H9 (cell line): ENCODE results near the gene ATG14. TPM values are rescaled to one million over a fixed set of nuclear protein-coding genes. Genes with fewer than 3 reads are reported as not detected.

ENCODE experiments used
- DNase-seq: peaks from one replicate; pipeline ENCODE4 v3.0.0-alpha.2; 2017
- H2AFZ ChIP-seq: one replicate; pipeline ENCODE4 v1.6.1; 2013; ENCODE audit warnings: mild to moderate bottlenecking, low read length, control low read depth, moderate library complexity
- H2AK5ac ChIP-seq: 2 replicates; pipeline ENCODE4 v1.6.1; 2013; ENCODE audit warnings: low read length, control low read depth, mixed read lengths; ENCODE audit not compliant: insufficient read length
- H2BK120ac ChIP-seq: one replicate; pipeline ENCODE4 v1.6.1; 2013; ENCODE audit warnings: low read depth, mild to moderate bottlenecking, low read length, control low read depth, inconsistent platforms; ENCODE audit not compliant: poor library complexity, severe bottlenecking
- H2BK12ac ChIP-seq: 2 replicates; pipeline ENCODE4 v1.6.1; 2013; ENCODE audit warnings: low read length, control low read depth, mixed read lengths, low read depth; ENCODE audit not compliant: insufficient read length
- H2BK15ac ChIP-seq: 2 replicates; pipeline ENCODE4 v1.6.1; 2013; ENCODE audit warnings: low read depth, low read length, control low read depth
- H2BK20ac ChIP-seq: one replicate; pipeline ENCODE4 v1.6.1; 2013; ENCODE audit warnings: low read depth, mild to moderate bottlenecking, low read length, control low read depth, inconsistent platforms; ENCODE audit not compliant: poor library complexity, severe bottlenecking
- H2BK5ac ChIP-seq: 2 replicates; pipeline ENCODE4 v1.6.1; 2013; ENCODE audit warnings: low read length, control low read depth, mixed read lengths; ENCODE audit not compliant: insufficient read length
- H3K14ac ChIP-seq: 2 replicates; pipeline ENCODE4 v1.6.1; 2013; ENCODE audit warnings: low read length, control low read depth; ENCODE audit not compliant: insufficient read depth
- H3K18ac ChIP-seq: 2 replicates; pipeline ENCODE4 v1.6.1; 2013; ENCODE audit warnings: low read depth, mild to moderate bottlenecking, mixed read lengths, low read length, control low read depth; ENCODE audit not compliant: insufficient read length
- H3K23ac ChIP-seq: 2 replicates; pipeline ENCODE4 v1.6.1; 2013; ENCODE audit warnings: low read length, control low read depth, mixed read lengths, low read depth; ENCODE audit not compliant: insufficient read length
- H3K23me2 ChIP-seq: 2 replicates; pipeline ENCODE4 v1.6.1; 2013; ENCODE audit warnings: low read depth, mild to moderate bottlenecking, mixed read lengths, low read length, control low read depth; ENCODE audit not compliant: insufficient read length, poor library complexity, severe bottlenecking
- H3K27ac ChIP-seq: 2 replicates; pipeline ENCODE4 v1.5.1; 2013; ENCODE audit warnings: low read length, control low read depth, mixed read lengths, low read depth; ENCODE audit not compliant: insufficient read length
- H3K27me3 ChIP-seq: 2 replicates; pipeline ENCODE4 v1.6.1; 2013; ENCODE audit warnings: low read length, control low read depth, inconsistent platforms; ENCODE audit not compliant: insufficient read depth
- H3K4ac ChIP-seq: 2 replicates; pipeline ENCODE4 v1.6.1; 2013; ENCODE audit warnings: low read depth, mild to moderate bottlenecking, control low read depth, inconsistent platforms, low read length, moderate library complexity
- H3K4me1 ChIP-seq: 2 replicates; pipeline ENCODE4 v1.6.1; 2013; ENCODE audit warnings: low read length, control low read depth, inconsistent platforms; ENCODE audit not compliant: insufficient read depth
- H3K4me2 ChIP-seq: 2 replicates; pipeline ENCODE4 v1.6.1; 2013; ENCODE audit warnings: low read length, control low read depth, mixed read lengths; ENCODE audit not compliant: insufficient read length, insufficient read depth
- H3K56ac ChIP-seq: 2 replicates; pipeline ENCODE4 v1.6.1; 2013; ENCODE audit warnings: low read depth, mild to moderate bottlenecking, mixed read lengths, low read length, control low read depth; ENCODE audit not compliant: insufficient read length
- H3K79me1 ChIP-seq: 2 replicates; pipeline ENCODE4 v1.6.1; 2013; ENCODE audit warnings: low read depth, mild to moderate bottlenecking, moderate library complexity, low read length, control low read depth, inconsistent platforms; ENCODE audit not compliant: insufficient read depth, poor library complexity, severe bottlenecking
- H3K79me2 ChIP-seq: 2 replicates; pipeline ENCODE4 v1.6.1; 2013; ENCODE audit warnings: low read length, control low read depth, inconsistent platforms; ENCODE audit not compliant: insufficient read depth
- H3K9ac ChIP-seq: 2 replicates; pipeline ENCODE4 v1.6.1; 2013; ENCODE audit warnings: low read length, control low read depth, mixed read lengths; ENCODE audit not compliant: insufficient read length; ENCODE audit errors: extremely low read depth
- H3K9me3 ChIP-seq: one replicate; pipeline ENCODE4 v1.6.1; 2013; ENCODE audit warnings: low read depth, low read length, inconsistent platforms; ENCODE audit not compliant: control insufficient read depth
- H3T11ph ChIP-seq: one replicate; pipeline ENCODE4 v1.6.1; 2013; ENCODE audit warnings: mild to moderate bottlenecking, low read length, control low read depth, inconsistent platforms
- H4K20me1 ChIP-seq: one replicate; pipeline ENCODE4 v1.6.1; 2013; ENCODE audit not compliant: control insufficient read depth, insufficient read length, insufficient read depth
- H4K5ac ChIP-seq: 2 replicates; pipeline ENCODE4 v1.6.1; 2013; ENCODE audit warnings: low read depth, mild to moderate bottlenecking, mixed read lengths, low read length, control low read depth; ENCODE audit not compliant: insufficient read length
- H4K8ac ChIP-seq: replicated peaks from 2 replicates; pipeline ENCODE4 v1.6.1; 2013; ENCODE audit warnings: low read length, control low read depth, mixed read lengths, low read depth; ENCODE audit not compliant: insufficient read length
- H4K91ac ChIP-seq: 2 replicates; pipeline ENCODE4 v1.6.1; 2013; ENCODE audit warnings: low read depth, mild to moderate bottlenecking, moderate library complexity, mixed read lengths, low read length, control low read depth; ENCODE audit not compliant: insufficient read length
- H3K27ac Mint-ChIP-seq, 3 experiments: 2 replicates in 2 of 3; 3 replicates in 1 of 3; pipeline ENCODE4 v1.8.0; 2020 to 2021; ENCODE audit warnings: mixed read lengths in 3 of 3, mild to moderate bottlenecking in 1 of 3, moderate library complexity in 1 of 3
- H3K27me3 Mint-ChIP-seq: 2 replicates; pipeline ENCODE4 v1.8.0; 2021; ENCODE audit warnings: low read depth, mild to moderate bottlenecking, moderate library complexity, mixed read lengths
- H3K36me3 Mint-ChIP-seq, 3 experiments: 2 replicates in 2 of 3; 3 replicates in 1 of 3; pipeline ENCODE4 v1.8.0; 2020 to 2021; ENCODE audit warnings: low read depth in 3 of 3, mixed read lengths in 3 of 3; ENCODE audit not compliant: insufficient read depth in 1 of 3
- H3K4me1 Mint-ChIP-seq, 2 experiments: 2 replicates each; pipeline ENCODE4 v1.8.0; 2020; ENCODE audit warnings: mixed read lengths in 2 of 2
- H3K4me3 Mint-ChIP-seq, 2 experiments: 2 replicates in 1 of 2; 3 replicates in 1 of 2; pipeline ENCODE4 v1.8.0; 2020 to 2021; ENCODE audit warnings: mild to moderate bottlenecking in 2 of 2, mixed read lengths in 2 of 2, moderate library complexity in 1 of 2
- H3K9me3 Mint-ChIP-seq, 2 experiments: 2 replicates in 1 of 2; 3 replicates in 1 of 2; pipeline ENCODE4 v1.8.0; 2020; ENCODE audit warnings: mild to moderate bottlenecking in 2 of 2, mixed read lengths in 2 of 2, moderate library complexity in 1 of 2
- total RNA-seq: library from RNA; stranded (reverse); gene quantifications from 2 replicates; pipeline ENCODE4 v1.2.1, GENCODE V29; 2021
- TF ChIP-seq, protein P1 (sequence below): fragments of 200-600 bp; sonication (generic); conservative IDR thresholded peaks from 3 replicates; pipeline ENCODE4 v1.8.0; 2021; ENCODE audit warnings: antibody characterized with exemption, mild to moderate bottlenecking

The ATG14 gene
- total RNA-seq, 1 experiment from 2014 or later, result 13.6 TPM

- H3K79me1 ChIP-seq, result peaks cover 2% of the 10 kb centered on the region
- peaks cover 4 to 15% of the 10 kb centered on the region in 2 experiments for H3K4me1 Mint-ChIP-seq
- no peaks in the 10 kb centered on the region for H4K20me1 ChIP-seq
- no peak overlapping the region for H4K91ac ChIP-seq
- no peak overlapping the region for H3K27ac ChIP-seq
- H3K9me3 Mint-ChIP-seq, result peaks cover 0 to 3% of the 10 kb centered on the region in 2 experiments; a peak in 1 of 5 replicates
- no peak overlapping the region for H3K56ac ChIP-seq
- H2BK12ac ChIP-seq, result no peak overlapping the region
- H2AK5ac ChIP-seq, result no peak overlapping the region
- H2BK15ac ChIP-seq, result no peak overlapping the region
- no peak overlapping the region for H2BK5ac ChIP-seq
- H3K23me2 ChIP-seq, result no peaks in the 10 kb centered on the region
- H3K23ac ChIP-seq, result no peak overlapping the region
- H3K27me3 ChIP-seq, result no peaks in the 10 kb centered on the region
- H3K36me3 Mint-ChIP-seq, result no peaks in the 10 kb centered on the region; a peak in 1 of 7 replicates
- H3K79me2 ChIP-seq, result no peaks in the 10 kb centered on the region
- no peaks in the 10 kb centered on the region for H3K27me3 Mint-ChIP-seq
- no peak overlapping the region for H3K4ac ChIP-seq
- H2BK20ac ChIP-seq, result no peak overlapping the region
- no peak overlapping the region for H4K8ac ChIP-seq
- TF ChIP-seq, protein P1, sequence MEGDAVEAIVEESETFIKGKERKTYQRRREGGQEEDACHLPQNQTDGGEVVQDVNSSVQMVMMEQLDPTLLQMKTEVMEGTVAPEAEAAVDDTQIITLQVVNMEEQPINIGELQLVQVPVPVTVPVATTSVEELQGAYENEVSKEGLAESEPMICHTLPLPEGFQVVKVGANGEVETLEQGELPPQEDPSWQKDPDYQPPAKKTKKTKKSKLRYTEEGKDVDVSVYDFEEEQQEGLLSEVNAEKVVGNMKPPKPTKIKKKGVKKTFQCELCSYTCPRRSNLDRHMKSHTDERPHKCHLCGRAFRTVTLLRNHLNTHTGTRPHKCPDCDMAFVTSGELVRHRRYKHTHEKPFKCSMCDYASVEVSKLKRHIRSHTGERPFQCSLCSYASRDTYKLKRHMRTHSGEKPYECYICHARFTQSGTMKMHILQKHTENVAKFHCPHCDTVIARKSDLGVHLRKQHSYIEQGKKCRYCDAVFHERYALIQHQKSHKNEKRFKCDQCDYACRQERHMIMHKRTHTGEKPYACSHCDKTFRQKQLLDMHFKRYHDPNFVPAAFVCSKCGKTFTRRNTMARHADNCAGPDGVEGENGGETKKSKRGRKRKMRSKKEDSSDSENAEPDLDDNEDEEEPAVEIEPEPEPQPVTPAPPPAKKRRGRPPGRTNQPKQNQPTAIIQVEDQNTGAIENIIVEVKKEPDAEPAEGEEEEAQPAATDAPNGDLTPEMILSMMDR, result no peak
- no peak overlapping the region for H3K4me3 Mint-ChIP-seq
- H3K14ac ChIP-seq, result no peak overlapping the region
- no peaks in the 10 kb centered on the region; the same call in 1 of the 2 replicates for H3K4me1 ChIP-seq
- no peak overlapping the region for H3K4me2 ChIP-seq
- H2AFZ ChIP-seq, result no peak overlapping the region
- H2BK120ac ChIP-seq, result no peak overlapping the region
- H3T11ph ChIP-seq, result no peak overlapping the region
- no peak overlapping the region for H3K27ac Mint-ChIP-seq
- no peak overlapping the region for H3K18ac ChIP-seq
- H3K9ac ChIP-seq, result no peak overlapping the region
- H3K9me3 ChIP-seq, result no peaks in the 10 kb centered on the region
- no peak for DNase-seq
- no peak overlapping the region for H4K5ac ChIP-seq
These were observed 87.7 kb downstream of the ATG14 start for GRCh38 chr14:55323910-55324309.
